ENCODE data around the gene NPC2.
"Not testable (repeated sequence)": the region's sequence is repeated elsewhere in the genome, so short reads cannot be mapped to it uniquely, and the experiment has no call there.

Gene NPC2

GRCh38 chr14:74464785-74465184, 28.3 kb downstream of the NPC2 start:
- no peak for DNase-seq

- DNase-seq, result no peak
Observed at GRCh38 chr14:74463697-74464096, 29.4 kb downstream of the NPC2 start.

- no peak for DNase-seq
Observed at GRCh38 chr14:74462993-74463392, 30.1 kb downstream of the NPC2 start.

- no peak for DNase-seq
Observed at GRCh38 chr14:74459976-74460375, 33.1 kb downstream of the NPC2 start.

GRCh38 chr14:74459289-74459946, 33.7 kb downstream of the NPC2 start:
- DNase-seq, result no peak

- no peak for DNase-seq
Observed at GRCh38 chr14:74457565-74457895, 35.6 kb downstream of the NPC2 start.

GRCh38 chr14:74456684-74457564, 36.2 kb downstream of the NPC2 start:
- no peak for DNase-seq

GRCh38 chr14:74454397-74454796, 38.7 kb downstream of the NPC2 start:
- DNase-seq, result not testable (repeated sequence)

- no peak for DNase-seq
Observed at GRCh38 chr14:74444866-74445265, 48.2 kb downstream of the NPC2 start.

- DNase-seq, result no peak
Observed at GRCh38 chr14:74442757-74443156, 50.3 kb downstream of the NPC2 start.

- no peak for DNase-seq
Observed at GRCh38 chr14:74441113-74441512, 52.0 kb downstream of the NPC2 start.

- no peak for DNase-seq
Observed at GRCh38 chr14:74438351-74438915, 54.7 kb downstream of the NPC2 start.

- DNase-seq, result no peak
Observed at GRCh38 chr14:74437496-74438053, 55.5 kb downstream of the NPC2 start.

GRCh38 chr14:74434294-74434693, 58.8 kb downstream of the NPC2 start:
- no peak for DNase-seq

GRCh38 chr14:74429991-74430390, 63.1 kb downstream of the NPC2 start:
- no peak for DNase-seq
